HG03442 (cell line): Measurements from ENCODE around the gene GRB10.
"Not testable (repeated sequence)": the region's sequence is repeated elsewhere in the genome, so short reads cannot be mapped to it uniquely, and the experiment has no call there.

Experiments
- ATAC-seq: cut with Tn5 transposase; IDR thresholded peaks from one replicate; pipeline ENCODE4 v1.9.1; 2021; ENCODE audit warnings: mild to moderate bottlenecking, moderate library complexity; ENCODE audit not compliant: unreplicated experiment

Gene GRB10

GRCh38 chr7:50745835-50746234 lies 36.9 kb downstream of the GRB10 start:
- no peak for ATAC-seq

- no peak for ATAC-seq
Observed at GRCh38 chr7:50745336-50745735, 37.4 kb downstream of the GRB10 start.

- no peak for ATAC-seq
Observed at GRCh38 chr7:50743893-50744292, 38.8 kb downstream of the GRB10 start.

GRCh38 chr7:50743016-50743415 lies 39.7 kb downstream of the GRB10 start:
- no peak for ATAC-seq

- ATAC-seq, result no peak
Observed at GRCh38 chr7:50742401-50742800, 40.3 kb downstream of the GRB10 start.

GRCh38 chr7:50739744-50740435 lies 42.8 kb downstream of the GRB10 start:
- ATAC-seq, result peak; percentile 65

GRCh38 chr7:50738932-50739331 lies 43.8 kb downstream of the GRB10 start:
- ATAC-seq, result no peak

- not testable (repeated sequence) for ATAC-seq
Observed at GRCh38 chr7:50735836-50736235, 46.9 kb downstream of the GRB10 start.

GRCh38 chr7:50735333-50735732 lies 47.4 kb downstream of the GRB10 start:
- peak; percentile 44 for ATAC-seq

GRCh38 chr7:50734246-50734645 lies 48.5 kb downstream of the GRB10 start:
- no peak for ATAC-seq

- ATAC-seq, result no peak
Observed at GRCh38 chr7:50733552-50733951, 49.1 kb downstream of the GRB10 start.

- ATAC-seq, result no peak
Observed at GRCh38 chr7:50731703-50732582, 50.8 kb downstream of the GRB10 start.

GRCh38 chr7:50730446-50731400 lies 52.0 kb downstream of the GRB10 start:
- ATAC-seq, result no peak

GRCh38 chr7:50729962-50730361 lies 52.7 kb downstream of the GRB10 start:
- no peak for ATAC-seq

- ATAC-seq, result no peak
Observed at GRCh38 chr7:50728184-50728583, 54.5 kb downstream of the GRB10 start.

- ATAC-seq, result no peak
Observed at GRCh38 chr7:50727711-50728110, 55.0 kb downstream of the GRB10 start.

- ATAC-seq, result no peak
Observed at GRCh38 chr7:50727072-50727471, 55.6 kb downstream of the GRB10 start.

GRCh38 chr7:50725774-50726173 lies 56.9 kb downstream of the GRB10 start:
- ATAC-seq, result no peak

GRCh38 chr7:50724526-50725520 lies 57.9 kb downstream of the GRB10 start:
- no peak for ATAC-seq

- no peak for ATAC-seq
Observed at GRCh38 chr7:50723888-50724287, 58.8 kb downstream of the GRB10 start.
